ENCODE measurements around the gene IRF5.
"Not testable (repeated sequence)": the region's sequence is repeated elsewhere in the genome, so short reads cannot be mapped to it uniquely, and the experiment has no call there.

The IRF5 gene

DNA sequence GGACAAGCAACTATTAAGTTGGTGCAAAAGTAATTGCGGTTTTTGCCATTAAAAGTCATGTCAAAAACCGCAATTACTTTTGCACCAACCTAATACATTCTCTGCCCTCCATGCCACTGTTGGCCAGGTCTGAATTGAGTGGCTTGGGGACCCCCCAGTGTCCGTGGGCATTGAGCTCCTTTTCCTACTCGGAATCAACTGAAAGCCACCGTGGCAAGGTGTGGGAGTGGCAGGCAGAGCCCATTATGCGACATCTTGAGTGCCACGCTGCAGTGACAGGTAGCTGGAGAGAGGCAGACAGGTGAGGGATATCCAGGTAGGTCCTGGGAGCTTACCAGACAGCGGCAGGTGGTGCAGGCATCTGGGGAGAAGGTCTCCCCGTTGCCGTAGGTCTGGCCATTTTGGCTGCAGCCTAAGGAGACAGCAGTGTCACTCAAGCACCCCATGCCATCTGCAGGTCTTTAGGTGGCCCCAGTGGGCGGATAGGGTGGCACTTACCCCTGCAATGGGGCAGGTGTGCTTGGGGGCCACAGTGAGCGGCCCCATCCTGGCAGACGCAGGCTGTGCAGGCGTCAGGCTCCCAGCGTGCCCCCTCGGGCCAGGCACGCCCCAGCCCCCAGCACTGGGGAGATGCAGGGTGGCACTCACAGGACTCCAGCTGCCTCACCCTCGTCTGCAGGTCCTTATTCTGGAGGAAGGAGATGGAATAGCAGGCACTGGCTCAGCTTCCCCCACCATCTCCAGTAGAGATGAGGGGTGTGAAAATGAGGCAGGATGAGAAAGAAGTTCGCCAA lies 30.8 kb upstream of the IRF5 start:
- DNase-seq = no peak

- no peak for DNase-seq
Observed at GRCh38 chr7:128908750-128909624, 28.7 kb upstream of the IRF5 start.

DNA sequence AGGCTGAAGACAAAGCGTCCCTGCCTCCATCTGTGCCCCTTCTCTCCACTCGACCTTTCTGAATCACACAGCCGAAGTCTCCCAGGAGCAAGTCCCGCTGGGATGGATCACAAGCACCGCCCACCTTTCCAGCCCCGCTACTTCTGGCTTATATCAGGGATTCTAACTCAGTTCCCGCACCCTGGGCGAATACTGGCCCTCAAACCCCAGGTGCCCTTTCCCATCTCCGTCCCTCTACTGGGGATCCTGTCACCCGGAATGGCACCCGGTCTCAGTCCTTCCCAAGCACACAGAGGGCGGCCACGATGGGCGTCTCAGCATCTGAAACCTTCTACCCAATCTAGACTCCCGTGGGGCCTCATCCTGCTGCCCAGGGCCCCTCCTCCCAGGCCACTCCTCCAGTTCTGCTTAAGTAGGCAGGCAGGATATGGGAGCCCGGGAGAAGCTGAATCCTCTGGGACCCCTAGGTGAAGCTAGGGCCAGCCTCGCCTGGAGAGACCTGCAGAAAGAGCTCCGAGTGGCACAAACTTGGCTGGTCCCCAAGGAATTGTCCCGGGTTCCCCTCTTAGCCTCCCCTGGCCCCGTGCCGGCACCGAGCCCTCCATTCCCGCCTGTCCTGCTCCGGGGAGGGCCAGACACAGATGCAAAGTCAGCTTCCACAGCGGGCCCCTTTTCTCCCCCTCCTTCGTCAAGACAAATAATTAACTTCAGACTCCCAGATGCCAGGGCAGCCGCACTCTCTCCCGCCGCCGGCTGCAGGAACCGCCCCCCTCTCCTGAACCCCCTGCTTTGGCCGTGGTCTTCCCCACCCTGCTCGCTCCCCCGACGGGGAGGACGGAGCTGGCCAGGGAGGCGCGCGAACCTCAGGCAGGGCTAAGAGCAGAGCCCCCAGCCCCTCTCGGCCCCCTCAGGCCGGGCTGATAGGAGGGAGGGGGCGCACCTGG lies 27.8 kb upstream of the IRF5 start:
- DNase-seq = peak; percentile 83

GRCh38 chr7:128910569-128910945 lies 27.2 kb upstream of the IRF5 start, which contains the start of gene KCP:
Gene KCP (minus strand): TSS chr7:128910709. CDS start chr7:128910676, 33 bp downstream.
- peak; percentile 47 for DNase-seq

- peak; percentile 13 for DNase-seq
Observed at GRCh38 chr7:128911423-128912031, 26.2 kb upstream of the IRF5 start.

- DNase-seq = no peak
Observed at GRCh38 chr7:128912281-128912680, 25.4 kb upstream of the IRF5 start.

DNA sequence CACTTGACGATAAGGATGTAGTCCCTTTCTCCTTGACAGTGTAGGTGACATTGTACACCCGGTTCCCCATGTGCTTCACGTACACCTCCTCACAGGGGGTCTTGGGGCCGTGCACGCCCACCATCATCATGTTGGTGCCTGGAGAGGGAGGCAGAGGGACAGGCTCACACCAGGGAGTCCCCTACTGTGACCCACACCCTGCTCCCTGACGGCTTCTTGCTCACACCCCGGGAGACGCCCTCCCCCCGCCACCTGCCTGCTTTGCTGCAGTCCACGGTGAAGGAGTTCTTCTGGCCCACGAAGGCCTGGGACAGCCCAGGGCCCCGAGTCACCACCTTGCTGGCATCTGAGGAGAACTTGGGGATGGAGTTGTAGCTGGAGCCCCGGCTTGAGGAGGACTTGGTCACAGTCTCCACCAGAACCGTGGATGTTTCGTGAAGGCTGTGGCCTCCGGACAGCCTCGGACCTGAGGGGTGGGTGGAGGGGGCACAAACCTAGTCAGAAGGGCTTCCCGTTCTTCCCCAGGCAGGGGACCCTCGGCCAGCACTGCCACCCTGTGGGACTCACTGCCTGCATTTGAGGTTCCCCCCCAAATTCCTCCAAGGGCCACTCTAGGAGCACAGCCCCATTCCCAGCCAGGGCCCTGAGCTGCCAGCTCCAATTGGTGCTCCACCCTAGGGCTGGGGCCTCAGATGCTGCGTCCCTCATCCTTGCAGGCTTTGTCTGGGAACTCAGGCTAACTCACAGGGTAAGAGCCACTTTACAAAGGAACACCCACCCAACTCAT lies 24.8 kb upstream of the IRF5 start:
- not testable (repeated sequence) for DNase-seq

DNA sequence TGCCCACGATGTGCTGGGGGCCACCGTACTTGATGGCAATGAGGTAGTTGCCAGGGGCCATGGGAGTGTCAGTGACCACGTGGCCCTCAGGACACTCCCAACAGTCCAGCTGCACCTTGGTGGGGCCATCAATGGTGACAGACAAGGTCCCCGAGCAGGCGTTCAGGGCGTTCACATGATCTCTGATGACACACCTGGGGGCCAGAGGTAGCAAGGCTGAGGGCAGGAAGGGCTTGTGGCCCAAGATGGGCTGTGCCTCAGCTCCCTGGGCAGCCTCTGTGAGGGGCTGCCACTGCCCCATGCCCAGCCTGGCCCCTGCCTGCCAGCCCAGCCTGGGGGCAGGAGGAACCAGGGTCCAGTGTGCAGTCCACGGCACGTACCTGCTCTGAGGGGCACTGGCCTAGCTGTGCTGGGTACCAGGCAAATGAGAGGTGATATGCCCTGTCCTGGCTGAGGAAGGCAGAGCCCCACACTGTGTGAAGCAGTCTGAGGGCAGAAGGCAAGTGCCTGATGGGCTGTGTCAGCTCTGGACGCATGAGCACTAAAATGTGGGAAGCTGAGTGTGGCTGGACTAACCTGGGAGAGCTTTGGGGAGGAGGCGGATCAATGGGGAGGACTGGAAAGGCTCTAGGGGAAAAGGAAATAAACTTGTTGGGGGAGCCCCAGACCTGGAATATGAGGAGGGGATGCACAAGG lies 23.7 kb upstream of the IRF5 start:
- DNase-seq = no peak

- peak; percentile 17 for DNase-seq
Observed at GRCh38 chr7:128914566-128915151, 23.1 kb upstream of the IRF5 start.

DNA sequence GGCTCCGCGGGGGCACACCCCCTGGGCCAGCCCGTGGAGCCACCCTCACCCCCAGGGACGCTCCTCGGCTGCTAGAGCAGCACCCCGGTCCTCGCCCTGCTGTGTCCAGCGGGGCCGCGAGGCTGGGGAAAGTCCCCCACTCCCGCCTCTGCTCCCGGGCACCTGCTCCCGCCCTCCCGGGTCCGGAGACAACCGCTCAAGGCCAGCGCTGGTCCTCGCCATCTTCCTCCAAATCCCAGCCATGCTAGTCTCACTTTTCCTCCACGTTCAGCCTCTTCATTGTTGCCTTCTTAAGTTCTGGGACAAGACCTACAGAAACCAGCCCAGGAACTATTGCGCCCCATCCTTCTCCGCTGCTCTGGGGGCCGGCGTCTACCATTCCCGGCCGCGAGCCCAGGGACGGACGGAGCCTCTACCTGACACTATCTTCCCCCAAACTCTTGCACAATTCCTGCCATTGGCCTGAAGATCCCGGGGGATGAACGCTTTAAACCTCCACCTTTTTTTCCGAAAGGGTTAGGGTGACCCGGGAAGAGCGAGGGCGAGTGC lies 22.4 kb upstream of the IRF5 start:
- no peak for DNase-seq

GRCh38 chr7:128915841-128916642 lies 21.7 kb upstream of the IRF5 start:
- DNase-seq = no peak

- DNase-seq = no peak
Observed at GRCh38 chr7:128916643-128916915, 21.1 kb upstream of the IRF5 start.

GRCh38 chr7:128917122-128917521 lies 20.6 kb upstream of the IRF5 start:
- no peak for DNase-seq

DNA sequence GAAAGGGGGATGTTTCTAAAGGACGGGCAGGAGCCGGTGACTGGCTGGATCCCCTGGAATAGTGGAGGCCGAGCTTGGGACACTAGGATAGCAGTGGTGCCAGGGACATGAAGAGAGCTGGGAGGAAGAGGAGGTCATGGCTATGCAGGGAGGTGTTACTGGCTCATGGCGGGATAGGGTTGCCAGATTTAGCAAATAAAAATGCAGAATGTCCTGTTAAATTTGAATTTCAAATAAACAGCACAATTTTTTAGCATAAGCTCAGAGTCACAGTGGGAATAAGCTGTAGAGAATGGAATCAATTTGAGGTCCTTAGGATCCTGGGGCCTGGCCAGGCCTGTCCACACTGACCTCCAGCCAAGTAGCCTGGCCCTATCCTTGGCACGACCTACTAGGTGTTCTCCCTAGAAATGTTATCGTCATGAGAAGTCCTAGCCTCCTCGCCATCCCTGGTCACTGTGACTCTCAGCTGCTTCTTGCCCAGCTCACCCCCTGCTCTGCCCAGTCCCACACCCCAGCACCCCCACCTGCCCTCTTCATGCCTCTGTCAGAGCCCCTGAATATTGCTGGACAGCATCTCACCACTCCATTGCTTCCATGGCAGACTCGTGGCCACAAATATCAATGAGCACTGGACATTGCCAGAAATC lies 19.6 kb upstream of the IRF5 start:
- DNase-seq = no peak

DNA sequence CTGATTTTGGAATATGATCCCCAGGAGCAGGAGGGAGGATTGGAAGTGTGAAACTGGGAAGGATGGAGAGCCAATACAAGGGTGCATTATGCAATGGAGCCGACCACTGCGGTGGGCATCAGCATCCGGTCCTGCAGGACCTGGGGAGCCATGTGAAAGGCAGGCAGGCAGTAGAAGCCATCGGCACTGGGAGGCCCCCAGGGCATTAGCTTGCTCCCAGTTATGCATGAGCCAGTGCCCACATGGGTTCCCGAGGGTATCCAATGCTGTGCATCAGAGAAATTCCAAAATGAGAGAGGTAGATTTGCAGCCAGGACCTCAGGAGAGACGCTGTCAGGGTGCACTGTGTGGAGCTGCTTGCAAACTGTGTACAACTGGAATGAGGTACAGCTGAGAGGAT lies 18.5 kb upstream of the IRF5 start:
- no peak for DNase-seq

DNA sequence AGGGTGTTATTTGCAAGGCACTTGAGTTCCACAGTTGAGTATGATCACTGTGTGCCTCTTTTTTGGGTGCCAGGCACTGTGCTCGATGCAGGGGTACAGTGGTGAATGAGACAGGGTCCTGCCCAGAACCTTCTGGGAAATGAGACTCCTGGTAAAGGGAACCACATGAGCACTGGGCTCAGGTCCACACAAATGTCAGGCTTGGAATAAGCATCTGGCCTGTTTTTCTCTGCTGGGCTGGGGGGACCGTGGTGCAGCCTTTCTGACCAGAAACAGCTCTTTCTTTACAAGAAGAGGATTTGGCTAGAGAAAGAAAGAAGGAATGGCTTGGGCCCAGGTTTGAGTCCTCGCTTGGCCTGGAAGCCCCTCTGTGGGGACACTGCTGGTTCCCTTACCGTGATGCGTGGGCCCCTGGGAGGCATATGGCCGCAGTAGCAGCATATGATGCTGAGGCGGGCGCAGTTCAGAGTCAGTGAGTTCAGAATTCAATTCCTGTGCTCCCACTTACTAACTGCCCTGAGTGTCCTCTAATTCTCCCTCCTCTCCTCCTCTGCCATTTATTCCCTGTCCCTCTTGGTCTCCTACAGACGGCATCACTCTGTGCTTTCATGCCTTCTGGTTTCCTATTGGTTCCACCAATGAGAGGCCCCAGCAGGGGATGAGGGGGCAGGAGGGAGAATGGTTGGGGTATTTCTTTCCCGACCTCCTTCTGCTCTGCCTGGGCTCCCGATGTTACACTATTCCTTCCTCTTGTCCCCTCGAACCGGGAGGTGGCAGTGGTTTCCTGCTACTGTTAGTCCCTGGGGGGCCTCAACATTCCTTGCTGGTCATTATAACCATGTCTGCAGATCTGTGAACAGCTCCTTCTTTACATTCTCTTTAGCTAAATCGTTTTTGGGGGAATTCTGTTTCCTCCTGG lies 17.6 kb upstream of the IRF5 start:
- DNase-seq = peak; percentile 66

DNA sequence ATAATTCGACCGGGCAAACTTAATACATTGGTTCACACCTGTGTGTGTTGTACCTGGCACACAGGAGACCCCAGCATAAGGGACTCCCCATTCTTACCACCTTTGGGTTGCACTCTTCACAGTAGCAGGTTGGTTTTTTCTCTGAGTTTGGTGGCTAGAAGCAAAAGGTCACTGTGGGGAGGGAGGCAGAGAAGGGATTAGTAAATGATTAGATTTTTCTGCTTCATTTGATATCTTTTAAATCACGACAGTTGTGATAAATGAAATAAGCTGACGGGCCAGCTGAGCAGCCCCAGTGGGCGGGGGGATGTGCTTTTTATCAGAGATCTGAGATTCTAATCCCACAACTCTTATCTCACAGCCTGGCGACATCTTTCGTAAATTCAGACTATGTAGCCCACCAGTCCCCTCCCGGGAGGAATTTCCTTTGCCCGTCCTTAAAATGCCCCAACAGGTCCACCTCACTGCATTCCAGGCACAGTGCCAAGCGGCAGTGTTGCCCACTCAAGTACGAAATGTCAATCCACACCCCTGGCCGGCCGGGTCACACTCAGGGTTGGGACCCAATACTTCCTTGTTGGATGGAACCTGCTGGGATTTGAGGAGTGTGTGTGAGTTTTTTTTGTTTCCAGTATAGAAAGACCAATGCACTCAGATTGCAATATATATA lies 16.7 kb upstream of the IRF5 start:
- DNase-seq = peak; percentile 16

All from NCI-H69 (cell line).